GM12875 (cell line): ENCODE measurements around the gene NEMP1.
"Not testable (repeated sequence)": the region's sequence is repeated elsewhere in the genome, so short reads cannot be mapped to it uniquely, and the experiment has no call there.

ENCODE experiments used
- H3K4me3 ChIP-seq: one replicate; pipeline ENCODE4 v1.5.1; 2011; ENCODE audit warnings: low read depth, low read length, control low read depth
- CTCF ChIP-seq: IDR thresholded peaks from 2 replicates; pipeline ENCODE4 v1.5.1; 2011; ENCODE audit warnings: low read depth, mild to moderate bottlenecking, control low read depth, inconsistent platforms, low read length, moderate library complexity, borderline replicate concordance; ENCODE audit not compliant: insufficient read depth

NEMP1 gene

GRCh38 chr12:57123813-57124212 is 45.2 kb upstream of the NEMP1 start:
- TF ChIP-seq CTCF: no peak
- H3K4me3 ChIP-seq: no peak overlapping the region

DNA sequence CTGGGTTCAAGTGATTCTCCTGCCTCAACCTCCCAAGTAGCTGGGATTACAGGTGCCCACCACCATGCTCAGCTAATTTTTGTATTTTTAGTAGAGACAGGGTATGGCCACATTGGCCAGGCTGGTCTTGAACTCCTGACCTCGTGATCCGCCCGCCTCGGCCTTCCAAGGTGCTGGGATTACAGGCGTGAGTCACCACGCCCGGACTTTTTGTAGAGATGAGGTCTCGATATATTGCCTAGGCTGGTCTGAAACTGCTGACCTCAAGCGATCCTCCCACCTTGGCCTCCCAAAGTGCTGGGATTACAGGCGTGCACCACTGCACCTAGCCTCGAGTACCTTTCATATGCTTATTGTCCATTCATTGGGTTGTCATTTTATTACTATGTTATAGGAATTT is 42.1 kb upstream of the NEMP1 start:
- not testable (repeated sequence) for H3K4me3 ChIP-seq

- TF ChIP-seq CTCF: no peak
- H3K4me3 ChIP-seq: no peak overlapping the region
Measured at GRCh38 chr12:57119294-57120085, 40.9 kb upstream of the NEMP1 start.

DNA sequence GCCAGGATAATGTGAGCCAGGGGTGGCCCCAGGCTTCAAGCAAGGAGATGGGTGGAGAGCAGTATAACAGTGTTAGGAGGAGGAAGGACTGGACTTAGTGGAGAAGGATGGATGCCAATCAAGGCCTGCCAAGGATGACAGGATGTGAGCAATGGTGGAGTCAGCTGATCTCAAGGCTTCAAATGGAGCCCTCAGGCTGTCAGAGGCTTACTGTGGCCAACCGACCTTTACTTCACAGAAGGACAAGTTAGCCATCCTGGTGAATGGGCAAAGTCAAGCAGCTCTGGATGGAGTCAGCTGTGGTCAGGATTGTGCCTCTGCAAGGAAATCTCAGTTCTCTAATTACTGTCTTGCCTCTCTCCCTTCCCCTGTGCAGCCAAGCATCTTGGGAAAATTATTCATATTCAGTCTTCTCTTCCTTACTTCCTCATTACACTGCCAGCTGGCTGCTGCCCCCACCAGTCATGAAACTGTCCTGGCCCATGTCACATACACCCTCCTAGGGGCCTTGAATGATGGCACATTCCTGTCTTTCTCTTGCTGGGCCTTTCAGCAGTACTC is 40.2 kb upstream of the NEMP1 start:
- H3K4me3 ChIP-seq: no peak overlapping the region
- no peak for TF ChIP-seq CTCF

- TF ChIP-seq CTCF: no peak
- H3K4me3 ChIP-seq: no peak overlapping the region
Measured at GRCh38 chr12:57116580-57117281, 38.1 kb upstream of the NEMP1 start.

DNA sequence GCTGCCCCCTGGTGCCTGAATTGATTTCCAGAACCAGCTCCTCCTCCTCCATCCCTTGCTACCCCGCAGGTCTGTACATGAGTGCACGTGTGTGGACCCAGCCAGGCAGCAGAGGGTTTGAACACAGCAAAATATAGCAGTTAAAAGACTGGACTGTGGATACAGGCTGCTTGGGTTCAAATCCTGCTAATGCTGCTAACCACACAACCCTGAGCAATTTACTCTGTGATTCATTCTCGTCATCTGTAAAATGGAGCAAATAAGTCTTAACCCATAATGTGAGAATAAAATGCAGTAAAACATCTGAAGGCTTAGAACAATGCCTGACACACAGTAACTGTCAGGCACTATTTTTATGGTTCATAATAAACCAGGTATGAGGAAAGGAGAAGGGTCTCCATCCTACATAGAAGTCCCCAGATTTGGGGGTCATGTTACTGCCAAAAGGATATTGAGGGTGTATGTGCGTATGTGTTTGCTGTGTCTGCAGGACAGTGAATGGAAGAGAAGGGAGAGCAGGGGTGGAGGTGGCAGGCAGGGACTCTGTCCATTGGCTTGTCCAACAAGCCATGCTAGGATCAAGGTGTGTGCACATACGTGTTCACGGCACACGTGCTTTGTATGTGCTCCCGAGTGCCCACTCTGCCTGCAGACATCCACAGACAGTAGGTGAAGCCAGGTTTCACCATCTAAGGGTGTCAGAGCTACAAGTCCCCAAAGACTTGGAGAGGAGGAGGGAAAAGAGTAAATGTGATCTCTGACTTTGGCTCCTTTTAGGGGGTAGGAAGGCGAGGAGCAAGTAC is 34.1 kb upstream of the NEMP1 start:
- no peak overlapping the region for H3K4me3 ChIP-seq

More for the DNA sequence above, 34.1 kb upstream of the NEMP1 start:
- TF ChIP-seq CTCF: peak; percentile 75
